SK-N-SH (cell line): ENCODE results near the gene RGS9. TPM values are rescaled to one million over a fixed set of nuclear protein-coding genes. Genes with fewer than 3 reads are reported as not detected.

Source experiments
- CTCF ChIA-PET: fragments of 300-600, 350-600 bp; formaldehyde crosslinking; extraction: SDS; loops from one replicate; lab custom pipeline; 2021; lab: Yijun Ruan, JAX
- POLR2A ChIA-PET: fragments of 350-600 bp; sonication (Branson Sonifier 250); formaldehyde crosslinking; extraction: SDS; loops from one replicate; lab custom pipeline; 2020; ENCODE audit warnings: antibody characterized with exemption, inconsistent platforms; lab: Yijun Ruan, JAX
- DNase-seq: peaks from one replicate; pipeline ENCODE4 v3.0.0; 2012
- H2AFZ ChIP-seq: fragments of 200-600 bp; sonication (generic); 2 replicates; pipeline ENCODE4 v1.8.1; 2016; ENCODE audit warnings: antibody characterized with exemption, mild to moderate bottlenecking, low read depth
- H3F3A ChIP-seq: fragments of 200-600 bp; sonication (generic); replicated peaks from 2 replicates; pipeline ENCODE3; 2016; ENCODE audit warnings: antibody characterized with exemption, mild to moderate bottlenecking; ENCODE audit not compliant: insufficient read depth
- H3K27ac ChIP-seq, 2 experiments: fragments of 200-500 bp in 1 of 2; fragments of 200-600 bp in 1 of 2; sonication (Bioruptor generic) in 1 of 2; sonication (generic), shearing (Covaris generic) in 1 of 2; 2 replicates each; pipeline versions ENCODE4 v1.5.1 to v1.6.1; 2014 to 2016; ENCODE audit warnings: low read depth in 2 of 2, inconsistent platforms in 1 of 2, low read length in 1 of 2, mild to moderate bottlenecking in 1 of 2, mixed read lengths in 1 of 2
- H3K27me3 ChIP-seq: fragments of 200-600 bp; sonication (generic), shearing (Covaris generic); 2 replicates; pipeline ENCODE4 v1.6.1; 2016; ENCODE audit warnings: mixed run types; ENCODE audit not compliant: insufficient read depth
- H3K36me3 ChIP-seq, 2 experiments: fragments of 200-500 bp in 1 of 2; fragments of 200-600 bp in 1 of 2; sonication (Bioruptor generic) in 1 of 2; sonication (generic) in 1 of 2; replicated peaks in 1 of 2; 2 replicates each; pipeline versions ENCODE3 to v1.5.1; 2014 to 2016; ENCODE audit warnings: low read length in 1 of 2, mild to moderate bottlenecking in 1 of 2; ENCODE audit not compliant: insufficient read depth in 2 of 2, control insufficient read depth in 1 of 2
- H3K4me1 ChIP-seq, 2 experiments: fragments of 200-500 bp in 1 of 2; fragments of 200-600 bp in 1 of 2; sonication (Bioruptor generic) in 1 of 2; sonication (generic), shearing (Covaris generic) in 1 of 2; 2 replicates each; pipeline versions ENCODE4 v1.5.1 to v1.6.1; 2014 to 2016; ENCODE audit warnings: low read depth in 1 of 2, low read length in 1 of 2, mixed run types in 1 of 2; ENCODE audit not compliant: insufficient read depth in 2 of 2, control insufficient read depth in 1 of 2
- H3K4me2 ChIP-seq: fragments of 200-600 bp; sonication (generic), shearing (Covaris generic); 2 replicates; pipeline ENCODE4 v1.6.1; 2017; ENCODE audit warnings: mixed run types
- H3K4me3 ChIP-seq, 2 experiments: fragments of 200-500 bp in 1 of 2; fragments of 200-600 bp in 1 of 2; sonication (Bioruptor generic) in 1 of 2; sonication (generic), shearing (Covaris generic) in 1 of 2; 2 replicates each; pipeline versions ENCODE4 v1.5.1 to v1.8.1; 2014 to 2016; ENCODE audit warnings: low read depth in 2 of 2, inconsistent platforms in 1 of 2, low read length in 1 of 2, mild to moderate bottlenecking in 1 of 2, mixed read lengths in 1 of 2, moderate library complexity in 1 of 2
- H3K79me2 ChIP-seq: fragments of 200-600 bp; sonication (generic); 2 replicates; pipeline ENCODE4 v1.8.1; 2017; ENCODE audit warnings: mild to moderate bottlenecking; ENCODE audit not compliant: insufficient read depth
- H3K9ac ChIP-seq: fragments of 200-600 bp; sonication (generic); 2 replicates; pipeline ENCODE4 v1.6.1; 2017; ENCODE audit warnings: mixed run types
- H3K9me2 ChIP-seq: fragments of 200-600 bp; sonication (generic); 2 replicates; pipeline ENCODE4 v1.6.1; 2017; ENCODE audit warnings: mixed run types
- H3K9me3 ChIP-seq: fragments of 200-600 bp; sonication (generic); 2 replicates; pipeline ENCODE4 v1.6.1; 2017; ENCODE audit warnings: mixed run types, mild to moderate bottlenecking, moderate library complexity
- H4K20me1 ChIP-seq: fragments of 200-600 bp; sonication (generic); 2 replicates; pipeline ENCODE4 v1.6.1; 2017; ENCODE audit warnings: mild to moderate bottlenecking, mixed run types; ENCODE audit not compliant: insufficient read depth
- CHD2 ChIP-seq: fragments of 150-350 bp; IDR thresholded peaks from 2 replicates; pipeline ENCODE4 v1.6.1; 2018; ENCODE audit warnings: low read length; ENCODE audit not compliant: partially characterized antibody
- EP300 ChIP-seq, 2 experiments: IDR thresholded peaks; 2 replicates each; pipeline versions ENCODE4 v1.4.0 to v1.6.1; 2012; ENCODE audit warnings: borderline replicate concordance in 1 of 2, low read depth in 1 of 2, low read length in 1 of 2
- EZH2phosphoT487 ChIP-seq: fragments of 200-600 bp; sonication (generic); IDR thresholded peaks from 2 replicates; pipeline ENCODE4 v1.6.1; 2017; ENCODE audit warnings: low read depth, mixed run types, mild to moderate bottlenecking, antibody characterized with exemption, moderate library complexity, borderline replicate concordance
- FOSL2 ChIP-seq: IDR thresholded peaks from 2 replicates; pipeline ENCODE4 v1.4.0; 2012; ENCODE audit warnings: low read depth, mild to moderate bottlenecking, moderate library complexity, borderline replicate concordance
- FOXJ3 ChIP-seq: sonication (generic); formaldehyde crosslinking; IDR thresholded peaks from 2 replicates; pipeline ENCODE4 v1.5.1; 2020; ENCODE audit warnings: mild to moderate bottlenecking, missing genetic modification reagents
- GATA2 ChIP-seq: sonication (generic); formaldehyde crosslinking; IDR thresholded peaks from 2 replicates; pipeline ENCODE4 v1.5.0; 2020; ENCODE audit warnings: mild to moderate bottlenecking, missing genetic modification reagents
- MAX ChIP-seq: IDR thresholded peaks from 2 replicates; pipeline ENCODE4 v1.4.0; 2012; ENCODE audit warnings: low read depth
- MEF2A ChIP-seq: IDR thresholded peaks from 2 replicates; pipeline ENCODE4 v1.4.0; 2012; ENCODE audit warnings: low read depth, borderline replicate concordance
- PBX3 ChIP-seq: IDR thresholded peaks from 2 replicates; pipeline ENCODE4; 2012
- POLR2AphosphoS5 ChIP-seq: IDR thresholded peaks from 2 replicates; pipeline ENCODE4 v1.6.1; 2012; ENCODE audit warnings: low read depth, low read length
- RAD21 ChIP-seq: IDR thresholded peaks from 2 replicates; pipeline ENCODE4 v1.6.1; 2012; ENCODE audit warnings: mild to moderate bottlenecking, low read length
- RCOR1 ChIP-seq: fragments of 150-350 bp; IDR thresholded peaks from 2 replicates; pipeline ENCODE4 v1.6.1; 2017; ENCODE audit warnings: antibody characterized with exemption, low read length
- RXRA ChIP-seq: IDR thresholded peaks from 2 replicates; pipeline ENCODE4 v1.4.0; 2012; ENCODE audit warnings: low read depth, mild to moderate bottlenecking, borderline replicate concordance
- SIN3A ChIP-seq: IDR thresholded peaks from 2 replicates; pipeline ENCODE4 v1.6.1; 2012; ENCODE audit warnings: low read depth, mild to moderate bottlenecking, low read length, moderate library complexity, borderline replicate concordance
- TAF1 ChIP-seq: IDR thresholded peaks from 2 replicates; pipeline ENCODE4 v1.6.1; 2012; ENCODE audit warnings: low read depth, mild to moderate bottlenecking, low read length, moderate library complexity, borderline replicate concordance
- TCF12 ChIP-seq: IDR thresholded peaks from 2 replicates; pipeline ENCODE4 v1.4.0; 2012
- TEAD4 ChIP-seq: IDR thresholded peaks from 2 replicates; pipeline ENCODE4 v1.4.0; 2012; ENCODE audit warnings: mild to moderate bottlenecking, borderline replicate concordance; ENCODE audit not compliant: insufficient read depth
- USF2 ChIP-seq: fragments of 150-350 bp; IDR thresholded peaks from 2 replicates; pipeline ENCODE4 v1.6.1; 2017; ENCODE audit warnings: antibody characterized with exemption, low read length, low read depth, borderline replicate concordance
- ZBTB33 ChIP-seq: IDR thresholded peaks from 2 replicates; pipeline ENCODE4 v1.4.0; 2012; ENCODE audit warnings: low read depth, borderline replicate concordance
- WGBS: methylation state at CpG from one replicate; pipeline ENCODE4 v1.1.6; 2017; ENCODE audit warnings: low lambda C conversion rate; 5-methylcytosine and 5-hydroxymethylcytosine counted together
- polyA plus RNA-seq, 3 experiments: library from polyadenylated mRNA; depleted of rRNA; stranded (reverse); fragments of >200 nt; gene quantifications; 2 replicates each; pipeline ENCODE4 v1.2.3, GENCODE V29; 2012
- TF ChIP-seq, protein P1 (sequence below): IDR thresholded peaks from 2 replicates; pipeline ENCODE4 v1.6.1; 2012; ENCODE audit warnings: mild to moderate bottlenecking, low read depth, low read length, moderate library complexity
- TF ChIP-seq, protein P2 (sequence below): fragments of 200-600 bp; sonication (generic); IDR thresholded peaks from 2 replicates; pipeline ENCODE4 v1.6.1; 2017; ENCODE audit warnings: antibody characterized with exemption, mild to moderate bottlenecking, moderate library complexity
- TF ChIP-seq, protein P3 (sequence below): fragments of 150-350 bp; IDR thresholded peaks from 2 replicates; pipeline ENCODE4 v1.6.1; 2016; ENCODE audit warnings: mild to moderate bottlenecking, low read depth, low read length

The RGS9 gene
- polyA plus RNA-seq, 1 of the 3 experiments (the other 2 are of a cell fraction): 1.4 TPM

DNA sequence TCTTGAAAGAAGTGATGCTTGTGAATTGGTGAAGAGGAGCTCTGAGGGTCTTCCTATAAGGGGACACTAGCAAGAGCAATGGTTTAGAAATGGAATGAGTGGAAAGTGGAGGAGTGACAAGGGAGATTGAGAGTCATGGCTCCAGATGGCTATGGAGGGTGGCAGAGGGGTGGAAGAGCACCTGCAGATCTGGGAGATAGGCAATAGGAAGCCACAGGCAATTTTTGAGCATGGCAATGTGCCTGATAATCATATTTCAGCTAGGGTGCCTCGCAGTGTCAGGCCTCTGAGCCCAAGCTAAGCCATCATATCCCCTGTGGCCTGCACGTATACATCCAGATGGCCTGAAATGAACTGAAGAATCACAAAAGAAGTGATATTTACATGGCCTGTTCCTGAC lies 21.5 kb downstream of the RGS9 start:
- Histone ChIP-seq H4K20me1 (no peaks in the 10 kb centered on the region), H3K4me3 (no peak overlapping the region), H3K27me3 (no peaks in the 10 kb centered on the region), H3K9me3 (no peaks in the 10 kb centered on the region), H3K4me1 (peaks cover 0 to 10% of the 10 kb centered on the region in 2 experiments; a peak in 1 of 4 replicates), H3F3A (no peaks in the 10 kb centered on the region), H3K27ac (no peak overlapping the region), H2AFZ (no peak overlapping the region), H3K36me3 (no peaks in the 10 kb centered on the region), H3K9me2 (no peaks in the 10 kb centered on the region), H3K9ac (no peak overlapping the region), H3K4me2 (no peak overlapping the region), H3K79me2 (no peaks in the 10 kb centered on the region)
- ChIA-PET POLR2A (no interaction called here), CTCF (interaction anchor here (1.1 to 10.7 kb wide), 4 partner anchors 20 to 57 kb away, joined by 3 to 79 read pairs (median 8); partner anchors contain the start of gene RGS9)
- DNase-seq: peak; percentile 67
- 69% methylated on average over 2 of the region's 2 CpGs for WGBS
- TF ChIP-seq GATA2 (peak; percentile 85), TAF1 (no peak), TEAD4 (no peak), ZBTB33 (no peak), SIN3A (no peak), CHD2 (peak; percentile 68), RXRA (no peak), RCOR1 (peak; percentile 96), USF2 (no peak), POLR2AphosphoS5 (no peak), TCF12 (no peak), EZH2phosphoT487 (no peak), FOSL2 (no peak), MEF2A (no peak), FOXJ3 (no peak), RAD21 (peak; percentile 9; the same call in 1 of the 2 replicates), MAX (no peak), PBX3 (no peak), EP300 (IDR thresholded peaks at IDR 0.05; ENCODE audit: borderline replicate concordance in 1 of 2, low read depth in 1 of 2, low read length in 1 of 2) (peak in 1 of 2 experiments; percentile 78; a peak in 2 of 4 replicates)
- TF ChIP-seq, protein P1, sequence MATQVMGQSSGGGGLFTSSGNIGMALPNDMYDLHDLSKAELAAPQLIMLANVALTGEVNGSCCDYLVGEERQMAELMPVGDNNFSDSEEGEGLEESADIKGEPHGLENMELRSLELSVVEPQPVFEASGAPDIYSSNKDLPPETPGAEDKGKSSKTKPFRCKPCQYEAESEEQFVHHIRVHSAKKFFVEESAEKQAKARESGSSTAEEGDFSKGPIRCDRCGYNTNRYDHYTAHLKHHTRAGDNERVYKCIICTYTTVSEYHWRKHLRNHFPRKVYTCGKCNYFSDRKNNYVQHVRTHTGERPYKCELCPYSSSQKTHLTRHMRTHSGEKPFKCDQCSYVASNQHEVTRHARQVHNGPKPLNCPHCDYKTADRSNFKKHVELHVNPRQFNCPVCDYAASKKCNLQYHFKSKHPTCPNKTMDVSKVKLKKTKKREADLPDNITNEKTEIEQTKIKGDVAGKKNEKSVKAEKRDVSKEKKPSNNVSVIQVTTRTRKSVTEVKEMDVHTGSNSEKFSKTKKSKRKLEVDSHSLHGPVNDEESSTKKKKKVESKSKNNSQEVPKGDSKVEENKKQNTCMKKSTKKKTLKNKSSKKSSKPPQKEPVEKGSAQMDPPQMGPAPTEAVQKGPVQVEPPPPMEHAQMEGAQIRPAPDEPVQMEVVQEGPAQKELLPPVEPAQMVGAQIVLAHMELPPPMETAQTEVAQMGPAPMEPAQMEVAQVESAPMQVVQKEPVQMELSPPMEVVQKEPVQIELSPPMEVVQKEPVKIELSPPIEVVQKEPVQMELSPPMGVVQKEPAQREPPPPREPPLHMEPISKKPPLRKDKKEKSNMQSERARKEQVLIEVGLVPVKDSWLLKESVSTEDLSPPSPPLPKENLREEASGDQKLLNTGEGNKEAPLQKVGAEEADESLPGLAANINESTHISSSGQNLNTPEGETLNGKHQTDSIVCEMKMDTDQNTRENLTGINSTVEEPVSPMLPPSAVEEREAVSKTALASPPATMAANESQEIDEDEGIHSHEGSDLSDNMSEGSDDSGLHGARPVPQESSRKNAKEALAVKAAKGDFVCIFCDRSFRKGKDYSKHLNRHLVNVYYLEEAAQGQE: no peak
- TF ChIP-seq, protein P2, sequence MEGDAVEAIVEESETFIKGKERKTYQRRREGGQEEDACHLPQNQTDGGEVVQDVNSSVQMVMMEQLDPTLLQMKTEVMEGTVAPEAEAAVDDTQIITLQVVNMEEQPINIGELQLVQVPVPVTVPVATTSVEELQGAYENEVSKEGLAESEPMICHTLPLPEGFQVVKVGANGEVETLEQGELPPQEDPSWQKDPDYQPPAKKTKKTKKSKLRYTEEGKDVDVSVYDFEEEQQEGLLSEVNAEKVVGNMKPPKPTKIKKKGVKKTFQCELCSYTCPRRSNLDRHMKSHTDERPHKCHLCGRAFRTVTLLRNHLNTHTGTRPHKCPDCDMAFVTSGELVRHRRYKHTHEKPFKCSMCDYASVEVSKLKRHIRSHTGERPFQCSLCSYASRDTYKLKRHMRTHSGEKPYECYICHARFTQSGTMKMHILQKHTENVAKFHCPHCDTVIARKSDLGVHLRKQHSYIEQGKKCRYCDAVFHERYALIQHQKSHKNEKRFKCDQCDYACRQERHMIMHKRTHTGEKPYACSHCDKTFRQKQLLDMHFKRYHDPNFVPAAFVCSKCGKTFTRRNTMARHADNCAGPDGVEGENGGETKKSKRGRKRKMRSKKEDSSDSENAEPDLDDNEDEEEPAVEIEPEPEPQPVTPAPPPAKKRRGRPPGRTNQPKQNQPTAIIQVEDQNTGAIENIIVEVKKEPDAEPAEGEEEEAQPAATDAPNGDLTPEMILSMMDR: no peak
- TF ChIP-seq, protein P3, sequence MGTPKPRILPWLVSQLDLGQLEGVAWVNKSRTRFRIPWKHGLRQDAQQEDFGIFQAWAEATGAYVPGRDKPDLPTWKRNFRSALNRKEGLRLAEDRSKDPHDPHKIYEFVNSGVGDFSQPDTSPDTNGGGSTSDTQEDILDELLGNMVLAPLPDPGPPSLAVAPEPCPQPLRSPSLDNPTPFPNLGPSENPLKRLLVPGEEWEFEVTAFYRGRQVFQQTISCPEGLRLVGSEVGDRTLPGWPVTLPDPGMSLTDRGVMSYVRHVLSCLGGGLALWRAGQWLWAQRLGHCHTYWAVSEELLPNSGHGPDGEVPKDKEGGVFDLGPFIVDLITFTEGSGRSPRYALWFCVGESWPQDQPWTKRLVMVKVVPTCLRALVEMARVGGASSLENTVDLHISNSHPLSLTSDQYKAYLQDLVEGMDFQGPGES: no peak
